AG04450 (cell line): ENCODE measurements around the gene UGT1A5. TPM values are rescaled to one million over a fixed set of nuclear protein-coding genes. Genes with fewer than 3 reads are reported as not detected.

ENCODE experiments used
- CTCF ChIA-PET: fragments of 300-600, 350-600 bp; formaldehyde crosslinking; extraction: SDS; loops from one replicate; lab custom pipeline; 2022; ENCODE audit warnings: antibody characterized with exemption, inconsistent platforms; lab: Charles Lee
- POLR2A ChIA-PET: fragments of 350-600 bp; formaldehyde crosslinking; extraction: SDS; loops from one replicate; lab custom pipeline; 2021; ENCODE audit warnings: antibody characterized with exemption, inconsistent platforms; lab: Yijun Ruan, JAX
- DNase-seq: peaks from one replicate; pipeline ENCODE4 v3.0.0-alpha.2; 2011; ENCODE audit warnings: low read depth, low spot score
- H3K27ac ChIP-seq: one replicate; pipeline ENCODE4 v1.5.1; 2012; ENCODE audit warnings: low read depth, low read length, control low read depth
- H3K27me3 ChIP-seq: one replicate; pipeline ENCODE4 v1.6.0; 2012; ENCODE audit warnings: low read length; ENCODE audit not compliant: control insufficient read depth, insufficient read depth
- H3K4me3 ChIP-seq: 2 replicates; pipeline ENCODE4 v1.5.1; 2011; ENCODE audit warnings: mild to moderate bottlenecking, low read depth, low read length, control low read depth
- H3K9me3 ChIP-seq: 2 replicates; pipeline ENCODE4 v1.5.1; 2012; ENCODE audit warnings: low read length; ENCODE audit not compliant: control insufficient read depth, insufficient read depth
- polyA plus RNA-seq: library from polyadenylated mRNA; depleted of rRNA; stranded (reverse); fragments of >200 nt; gene quantifications from 2 replicates; pipeline ENCODE4 v1.2.3, GENCODE V29; 2011; rRNA removed
- TF ChIP-seq, protein P1 (sequence below): IDR thresholded peaks from 2 replicates; pipeline ENCODE4 v1.5.1; 2011; ENCODE audit warnings: low read depth, low read length, control low read depth, inconsistent platforms

UGT1A5 gene
- polyA plus RNA-seq, 1 experiment, result not detected

DNA sequence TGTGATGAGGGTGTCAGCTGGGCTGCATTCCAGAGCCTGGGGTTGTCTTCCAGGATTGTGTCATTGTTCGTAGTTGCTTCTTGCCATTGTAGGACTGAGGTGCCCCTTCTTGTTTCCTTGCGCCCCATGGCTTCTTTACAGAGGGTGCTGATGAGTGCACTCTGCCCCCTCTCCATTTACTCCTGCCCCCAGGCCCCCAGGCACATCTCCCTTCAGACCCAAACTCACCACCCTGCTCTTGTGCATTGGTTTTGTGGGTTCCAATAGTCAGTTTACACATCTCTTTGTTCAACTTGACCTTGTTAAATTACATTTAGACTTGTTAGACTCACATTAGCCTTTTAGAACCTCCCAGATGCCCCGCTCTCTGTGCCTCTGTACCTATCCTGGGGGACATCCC lies 108.5 kb downstream of the UGT1A5 start:
- POLR2A ChIA-PET, result no interaction called here
- Histone ChIP-seq H3K27ac (no peak overlapping the region), H3K27me3 (peaks cover 9% of the 10 kb centered on the region), H3K9me3 (no peaks in the 10 kb centered on the region; the same call in 1 of the 2 replicates), H3K4me3 (no peak overlapping the region)
- CTCF ChIA-PET, result no interaction called here
- TF ChIP-seq, protein P1, sequence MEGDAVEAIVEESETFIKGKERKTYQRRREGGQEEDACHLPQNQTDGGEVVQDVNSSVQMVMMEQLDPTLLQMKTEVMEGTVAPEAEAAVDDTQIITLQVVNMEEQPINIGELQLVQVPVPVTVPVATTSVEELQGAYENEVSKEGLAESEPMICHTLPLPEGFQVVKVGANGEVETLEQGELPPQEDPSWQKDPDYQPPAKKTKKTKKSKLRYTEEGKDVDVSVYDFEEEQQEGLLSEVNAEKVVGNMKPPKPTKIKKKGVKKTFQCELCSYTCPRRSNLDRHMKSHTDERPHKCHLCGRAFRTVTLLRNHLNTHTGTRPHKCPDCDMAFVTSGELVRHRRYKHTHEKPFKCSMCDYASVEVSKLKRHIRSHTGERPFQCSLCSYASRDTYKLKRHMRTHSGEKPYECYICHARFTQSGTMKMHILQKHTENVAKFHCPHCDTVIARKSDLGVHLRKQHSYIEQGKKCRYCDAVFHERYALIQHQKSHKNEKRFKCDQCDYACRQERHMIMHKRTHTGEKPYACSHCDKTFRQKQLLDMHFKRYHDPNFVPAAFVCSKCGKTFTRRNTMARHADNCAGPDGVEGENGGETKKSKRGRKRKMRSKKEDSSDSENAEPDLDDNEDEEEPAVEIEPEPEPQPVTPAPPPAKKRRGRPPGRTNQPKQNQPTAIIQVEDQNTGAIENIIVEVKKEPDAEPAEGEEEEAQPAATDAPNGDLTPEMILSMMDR, result no peak
- no peak for DNase-seq

DNA sequence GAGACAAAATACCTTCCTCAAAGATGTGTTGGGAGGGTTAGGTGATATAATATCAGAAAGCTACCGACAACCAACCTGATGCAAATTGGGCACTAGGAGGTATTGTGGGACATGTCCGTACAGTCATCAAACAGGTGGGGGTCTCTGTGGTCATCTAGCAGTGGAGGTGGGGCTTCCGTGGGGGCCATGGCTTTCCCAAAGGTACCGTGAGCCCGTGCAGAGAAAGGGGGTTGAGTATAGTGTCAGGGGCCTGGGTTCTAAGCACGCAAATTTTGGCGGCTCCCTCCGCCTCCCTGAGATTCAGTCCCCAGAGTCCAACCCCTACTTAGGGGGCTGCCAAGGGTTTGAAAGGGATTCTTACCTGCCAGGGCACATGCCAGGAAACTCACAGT lies 109.0 kb downstream of the UGT1A5 start:
- POLR2A ChIA-PET, result no interaction called here
- Histone ChIP-seq H3K9me3 (no peaks in the 10 kb centered on the region; the same call in 1 of the 2 replicates), H3K27ac (no peak overlapping the region), H3K4me3 (no peak overlapping the region), H3K27me3 (peaks cover 9% of the 10 kb centered on the region)
- CTCF ChIA-PET, result no interaction called here
- TF ChIP-seq, protein P1, result no peak
- DNase-seq, result no peak

DNA sequence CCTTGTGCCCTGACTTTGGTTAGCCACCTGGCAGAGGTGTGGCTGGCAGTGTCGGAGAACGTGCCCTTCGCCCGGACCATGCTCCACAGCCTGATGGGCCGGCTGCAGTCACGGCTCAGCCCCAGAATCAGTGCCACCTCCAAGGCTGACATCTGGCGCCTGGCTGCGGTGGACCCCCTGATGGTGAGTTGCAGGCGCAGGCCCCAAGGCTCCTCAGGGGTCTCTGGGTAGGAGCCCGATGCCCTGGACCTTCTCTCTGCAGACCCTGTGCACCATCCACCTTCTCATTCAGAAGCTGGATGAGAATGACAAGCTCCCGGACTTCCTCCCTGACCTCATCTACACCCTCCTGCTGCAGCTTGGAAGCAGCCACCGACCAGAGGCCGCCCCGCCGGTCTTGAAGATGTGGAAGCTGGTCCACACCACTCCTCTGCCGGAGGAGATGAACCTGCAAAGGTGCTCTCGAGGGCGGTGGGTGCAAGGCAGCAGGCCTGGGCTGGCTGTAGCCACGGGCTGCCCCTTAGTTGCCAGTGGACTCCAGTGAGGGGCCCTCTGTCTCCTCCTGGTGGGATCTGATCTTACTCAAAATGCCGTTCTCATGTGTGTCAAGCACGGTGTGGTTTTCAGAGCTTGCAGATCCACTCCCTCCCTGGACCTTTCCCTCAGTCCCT lies 109.5 kb downstream of the UGT1A5 start:
- no peak overlapping the region for H3K4me3 ChIP-seq
- H3K27me3 ChIP-seq, result peaks cover 9% of the 10 kb centered on the region
- no peak overlapping the region for H3K27ac ChIP-seq
- TF ChIP-seq, protein P1, result no peak
- no peak for DNase-seq
- POLR2A ChIA-PET, result no interaction called here
- CTCF ChIA-PET, result no interaction called here
- H3K9me3 ChIP-seq, result no peaks in the 10 kb centered on the region; the same call in 1 of the 2 replicates

Other genes starting within 250 kb of the UGT1A5 start
- 32.4 and 32.7 TPM in 2 replicates for gene USP40, start 146.1 kb upstream of the UGT1A5 start, polyA plus RNA-seq
- gene UGT1A8, start 95.3 kb upstream of the UGT1A5 start, polyA plus RNA-seq, result not detected in 2 replicates
- gene UGT1A10, start 76.5 kb upstream of the UGT1A5 start, polyA plus RNA-seq, result not detected in 2 replicates
- gene UGT1A9, start 41.0 kb upstream of the UGT1A5 start, polyA plus RNA-seq, result not detected in 2 replicates
- gene UGT1A7, start 31.0 kb upstream of the UGT1A5 start, polyA plus RNA-seq, result 0.04 TPM in 1 of 2 replicates, not detected in the other
- not detected in 2 replicates for gene UGT1A6, start 20.0 kb upstream of the UGT1A5 start, polyA plus RNA-seq
- gene UGT1A4, start 5.8 kb downstream of the UGT1A5 start, polyA plus RNA-seq, result not detected in 2 replicates
- not detected in 2 replicates for gene UGT1A3, start 16.1 kb downstream of the UGT1A5 start, polyA plus RNA-seq
- gene UGT1A1, start 47.4 kb downstream of the UGT1A5 start, polyA plus RNA-seq, result not detected in 2 replicates
- gene MROH2A, start 65.4 kb downstream of the UGT1A5 start, polyA plus RNA-seq, result not detected in 2 replicates
- gene HJURP, start 141.6 kb downstream of the UGT1A5 start, polyA plus RNA-seq, result 11.3 and 12.2 TPM in 2 replicates
- gene TRPM8, start 204.5 kb downstream of the UGT1A5 start, polyA plus RNA-seq, result 0.11 TPM in 1 of 2 replicates, not detected in the other